ENCODE results near the gene WRAP53. TPM values are rescaled to one million over a fixed set of nuclear protein-coding genes. Genes with fewer than 3 reads are reported as not detected.
A peak's percentile ranks its signal among the peaks of the same experiment; 100 is the strongest.

Gene WRAP53
- total and polyA plus RNA-seq, 4 donors, result 1.8 to 3.3 (median 2.6) TPM

GRCh38 chr17:7656958-7657609 is 31.2 kb upstream of the WRAP53 start:
- H3K9ac ChIP-seq (ENCODE audit: low read depth in 1 of 2, low read length in 2 of 2), result no peak overlapping the region
- H3K9me3 ChIP-seq (ENCODE audit: control insufficient read depth in 4 of 4, low read length in 3 of 4), result no peaks in the 10 kb centered on the region
- H3K36me3 ChIP-seq (ENCODE audit: control insufficient read depth in 4 of 4, insufficient read depth in 3 of 4, low read depth in 1 of 4, low read length in 3 of 4), result no peaks in the 10 kb centered on the region
- H3K4me1 ChIP-seq (ENCODE audit: control insufficient read depth in 4 of 4, insufficient read depth in 4 of 4, low read length in 3 of 4), result no peaks in the 10 kb centered on the region
- no peak overlapping the region for H3K27ac ChIP-seq (ENCODE audit: low read depth in 1 of 2, low read length in 2 of 2)
- TF ChIP-seq HNF4G (IDR thresholded peaks at IDR 0.05) (no peak), HNF4A (conservative IDR thresholded peaks at IDR 0.05) (no peak), NR2F2 (IDR thresholded peaks at IDR 0.05) (peak; percentile 36), GABPA (IDR thresholded peaks at IDR 0.05 in 1 of 2, conservative IDR thresholded peaks at IDR 0.05 in 1 of 2) (no peak)
- no peaks in the 10 kb centered on the region for H3K27me3 ChIP-seq (ENCODE audit: control insufficient read depth in 4 of 4, insufficient read depth in 4 of 4, low read length in 3 of 4)
- 70% methylated on average over 10 of the region's 10 CpGs for WGBS
- H3K4me3 ChIP-seq (ENCODE audit: low read depth in 1 of 3, low read length in 3 of 3), result no peak overlapping the region
- DNase-seq (ENCODE audit: low spot score), result no peak

- Histone ChIP-seq H3K27me3 (ENCODE audit: control insufficient read depth in 4 of 4, insufficient read depth in 4 of 4, low read length in 3 of 4) (no peaks in the 10 kb centered on the region), H3K9me3 (ENCODE audit: control insufficient read depth in 4 of 4, low read length in 3 of 4) (no peaks in the 10 kb centered on the region), H3K27ac (ENCODE audit: low read depth in 1 of 2, low read length in 2 of 2) (no peak overlapping the region), H3K9ac (ENCODE audit: low read depth in 1 of 2, low read length in 2 of 2) (no peak overlapping the region), H3K4me3 (ENCODE audit: low read depth in 1 of 3, low read length in 3 of 3) (no peak overlapping the region), H3K36me3 (ENCODE audit: control insufficient read depth in 4 of 4, insufficient read depth in 3 of 4, low read depth in 1 of 4, low read length in 3 of 4) (peaks cover 10 to 46% (median 22%) of the 10 kb centered on the region in 4 donors), H3K4me1 (ENCODE audit: control insufficient read depth in 4 of 4, insufficient read depth in 4 of 4, low read length in 3 of 4) (no peaks in the 10 kb centered on the region)
- whole genome bisulfite sequencing, result 91% methylated on average over 10 of the region's 10 CpGs
- DNase-seq (ENCODE audit: low spot score), result no peak
- TF ChIP-seq REST (IDR thresholded peaks at IDR 0.05) (no peak), MAX (IDR thresholded peaks at IDR 0.05) (no peak)
Observed at GRCh38 chr17:7667656-7668406, 20.4 kb upstream of the WRAP53 start.

GRCh38 chr17:7668482-7668881 is 19.8 kb upstream of the WRAP53 start:
- H3K9me3 ChIP-seq (ENCODE audit: control insufficient read depth in 4 of 4, low read length in 3 of 4), result peaks cover under 1 to 4% (median 3%) of the 10 kb centered on the region in 4 donors
- no peak for TF ChIP-seq TAF1 (conservative IDR thresholded peaks at IDR 0.05)
- no peak for TF ChIP-seq RXRA (IDR thresholded peaks at IDR 0.05)
- TF ChIP-seq CTCF (IDR thresholded peaks at IDR 0.05; ENCODE audit: low read depth, low read length, missing input control), result no peak
- TF ChIP-seq ZBTB33 (IDR thresholded peaks at IDR 0.05), result no peak
- no peak for TF ChIP-seq MAX (IDR thresholded peaks at IDR 0.05)
- no peak for TF ChIP-seq JUND (IDR thresholded peaks at IDR 0.05)
- TF ChIP-seq EGR1 (IDR thresholded peaks at IDR 0.05; ENCODE audit: low read depth in 2 of 2), result no peak
- no peak for TF ChIP-seq FOXA2 (IDR thresholded peaks at IDR 0.05)
- TF ChIP-seq FOXA1 (IDR thresholded peaks at IDR 0.05), result no peak
- TF ChIP-seq GABPA (IDR thresholded peaks at IDR 0.05 in 1 of 2, conservative IDR thresholded peaks at IDR 0.05 in 1 of 2), result no peak
- TF ChIP-seq RAD21 (IDR thresholded peaks at IDR 0.05), result no peak
- DNase-seq (ENCODE audit: low spot score), result no peak
- WGBS, result 97% methylated on average over 7 of the region's 7 CpGs
- no peak overlapping the region for H3K4me3 ChIP-seq (ENCODE audit: low read depth in 1 of 3, low read length in 3 of 3)
- no peak overlapping the region for H3K27ac ChIP-seq (ENCODE audit: low read depth in 1 of 2, low read length in 2 of 2)
- H3K4me1 ChIP-seq (ENCODE audit: control insufficient read depth in 4 of 4, insufficient read depth in 4 of 4, low read length in 3 of 4), result no peaks in the 10 kb centered on the region
- peaks cover 12 to 51% (median 27%) of the 10 kb centered on the region in 4 donors for H3K36me3 ChIP-seq (ENCODE audit: control insufficient read depth in 4 of 4, insufficient read depth in 3 of 4, low read depth in 1 of 4, low read length in 3 of 4)
- no peaks in the 10 kb centered on the region for H3K27me3 ChIP-seq (ENCODE audit: control insufficient read depth in 4 of 4, insufficient read depth in 4 of 4, low read length in 3 of 4)
- H3K9ac ChIP-seq (ENCODE audit: low read depth in 1 of 2, low read length in 2 of 2), result no peak overlapping the region

All from liver (tissue), 9 donors.